Sigmoid colon (tissue), 3 donors: ENCODE data around the gene MBNL1.

Experiments
- CTCF ChIP-seq, 4 experiments: fragments of 450-650 bp in 3 of 4; fragments of 200-600 bp in 1 of 4; IDR thresholded peaks; one replicate each; pipeline ENCODE4 v1.5.1; 2016 to 2019; ENCODE audit warnings: antibody characterized with exemption in 4 of 4, mild to moderate bottlenecking in 3 of 4, moderate library complexity in 2 of 4
- POLR2A ChIP-seq, 2 donors: fragments of 450-650 bp; IDR thresholded peaks; one replicate each; pipeline ENCODE4 v1.6.1; 2016; ENCODE audit warnings: antibody characterized with exemption in 2 of 2, mild to moderate bottlenecking in 2 of 2, moderate library complexity in 2 of 2

DNA sequence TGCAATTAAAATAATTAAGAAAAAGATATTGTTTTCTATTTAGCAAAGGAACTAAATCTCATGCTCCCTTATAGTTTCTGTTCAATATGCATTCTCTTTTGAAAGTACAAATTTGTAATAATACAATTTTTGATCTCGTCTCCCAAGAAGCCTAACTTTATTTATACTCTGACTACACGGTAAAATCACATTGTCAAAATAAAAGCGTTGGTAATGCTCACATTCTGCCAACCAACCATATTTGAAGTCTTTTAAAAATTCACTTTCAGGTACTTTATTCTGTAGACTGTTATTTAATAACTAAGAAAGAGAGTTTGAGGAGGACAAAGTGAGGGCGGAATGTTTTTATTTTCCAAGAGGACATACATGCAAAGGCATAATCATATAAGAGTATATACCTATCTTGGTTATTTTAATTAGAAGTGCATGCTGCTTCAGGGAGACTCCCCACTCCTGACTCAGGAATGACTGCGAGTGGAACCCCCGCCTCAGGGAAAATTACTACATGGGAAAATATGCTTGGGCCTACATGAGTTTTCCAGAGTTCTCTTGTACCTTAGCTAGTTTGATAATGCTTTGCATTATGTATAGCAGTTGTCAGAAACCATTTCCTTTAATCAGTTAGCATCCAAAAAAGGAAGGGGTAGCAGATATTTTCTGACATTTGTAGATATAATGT lies 19.3 kb downstream of the MBNL1 start:
- TF ChIP-seq CTCF (IDR thresholded peaks at IDR 0.05) (no peak), POLR2A (IDR thresholded peaks at IDR 0.05) (no peak)
